H1 (cell line): ENCODE data around the gene OTUD3. TPM values are rescaled to one million over a fixed set of nuclear protein-coding genes. Genes with fewer than 3 reads are reported as not detected.

Source experiments
- CTCF ChIA-PET: fragments of 300-600 bp; sonication (Branson Sonifier 250); formaldehyde crosslinking; loops from one replicate; lab custom pipeline; 2021; ENCODE audit not compliant: partially characterized antibody; lab: Charles Lee
- POLR2A ChIA-PET: fragments of 300-600 bp; sonication (Branson Sonifier 250); formaldehyde crosslinking; loops from one replicate; lab custom pipeline; 2021; ENCODE audit warnings: inconsistent platforms; ENCODE audit not compliant: partially characterized antibody; lab: Charles Lee
- DNase-seq, 2 experiments: peaks; one replicate each; pipeline versions ENCODE4 v3.0.0 to v3.0.0-alpha.2; 2010 to 2022; ENCODE audit warnings: low spot score in 2 of 2, low read depth in 1 of 2, mixed read lengths in 1 of 2
- FAIRE-seq: peaks from 2 replicates; lab custom pipeline; 2011; peaks lifted over from hg19 to GRCh38; lab: Jason Lieb, UNC
- H2AFZ ChIP-seq: 2 replicates; pipeline ENCODE4 v1.8.1; 2012; ENCODE audit warnings: low read length, inconsistent platforms
- H2AK5ac ChIP-seq: 2 replicates; pipeline ENCODE4 v1.6.1; 2013; ENCODE audit warnings: low read depth, low read length
- H2BK120ac ChIP-seq: replicated peaks from 2 replicates; pipeline ENCODE3; 2013; ENCODE audit warnings: low read depth, low read length, inconsistent platforms
- H2BK12ac ChIP-seq: 2 replicates; pipeline ENCODE4 v1.6.1; 2013; ENCODE audit warnings: low read depth, low read length
- H2BK15ac ChIP-seq: 2 replicates; pipeline ENCODE4 v1.6.1; 2013; ENCODE audit warnings: low read length
- H2BK20ac ChIP-seq: 2 replicates; pipeline ENCODE4 v1.6.1; 2013; ENCODE audit warnings: low read length
- H2BK5ac ChIP-seq: 2 replicates; pipeline ENCODE4 v1.6.1; 2013; ENCODE audit warnings: low read depth, low read length
- H3K14ac ChIP-seq: 2 replicates; pipeline ENCODE4 v1.6.1; 2013; ENCODE audit warnings: inconsistent platforms; ENCODE audit not compliant: insufficient read length
- H3K18ac ChIP-seq: 2 replicates; pipeline ENCODE4 v1.6.1; 2013; ENCODE audit warnings: low read length; ENCODE audit errors: extremely low read depth
- H3K23ac ChIP-seq: 2 replicates; pipeline ENCODE4 v1.6.1; 2013; ENCODE audit warnings: inconsistent platforms; ENCODE audit not compliant: insufficient read length
- H3K23me2 ChIP-seq: 2 replicates; pipeline ENCODE4 v1.6.1; 2013; ENCODE audit warnings: low read depth, low read length
- H3K27ac ChIP-seq: 2 replicates; pipeline ENCODE4 v1.6.1; 2011; ENCODE audit warnings: low read depth, low read length, inconsistent platforms
- H3K27me3 ChIP-seq, 4 experiments: replicated peaks in 1 of 4; 1 replicate in 1 of 4; 2 replicates in 3 of 4; pipeline versions ENCODE4 v1.6.1 to v1.8.1; 2011 to 2013; ENCODE audit warnings: low read length in 3 of 4, mild to moderate bottlenecking in 3 of 4, inconsistent platforms in 2 of 4, mixed read lengths in 2 of 4, moderate library complexity in 1 of 4; ENCODE audit not compliant: control insufficient read depth in 3 of 4, insufficient read depth in 3 of 4; ENCODE audit errors: extremely low read depth in 1 of 4
- H3K36me3 ChIP-seq, 4 experiments: 2 replicates each; pipeline versions ENCODE4 v1.6.1 to v1.8.1; 2011 to 2013; ENCODE audit warnings: mild to moderate bottlenecking in 4 of 4, low read length in 3 of 4, moderate library complexity in 2 of 4, control low read depth in 1 of 4, inconsistent platforms in 1 of 4; ENCODE audit not compliant: insufficient read depth in 4 of 4, control insufficient read depth in 2 of 4
- H3K4ac ChIP-seq: replicated peaks from 2 replicates; pipeline ENCODE3; 2013; ENCODE audit warnings: low read length, low read depth, mixed read lengths, inconsistent platforms; ENCODE audit not compliant: insufficient read length
- H3K4me1 ChIP-seq, 4 experiments: replicated peaks in 1 of 4; 1 replicate in 1 of 4; 2 replicates in 3 of 4; pipeline versions ENCODE4 v1.6.1 to v1.8.1; 2011 to 2013; ENCODE audit warnings: low read length in 3 of 4, inconsistent platforms in 2 of 4, mixed read lengths in 1 of 4; ENCODE audit not compliant: insufficient read depth in 4 of 4, control insufficient read depth in 3 of 4
- H3K4me2 ChIP-seq, 2 experiments: 2 replicates each; pipeline versions ENCODE4 v1.6.1 to v1.8.1; 2011 to 2013; ENCODE audit warnings: low read depth in 2 of 2, low read length in 2 of 2, control low read depth in 1 of 2, inconsistent platforms in 1 of 2, mild to moderate bottlenecking in 1 of 2; ENCODE audit not compliant: insufficient read depth in 1 of 2
- H3K4me3 ChIP-seq, 4 experiments: fragments of 200-600, 300-600 bp in 1 of 4; sonication (generic), shearing (Covaris generic), sonication (Bioruptor Twin) in 1 of 4; 2 replicates each; pipeline versions ENCODE4 v1.5.1 to v1.8.1; 2011 to 2016; ENCODE audit warnings: low read length in 4 of 4, low read depth in 3 of 4, control low read depth in 2 of 4, inconsistent platforms in 2 of 4, mild to moderate bottlenecking in 2 of 4, mixed read lengths in 1 of 4, moderate library complexity in 1 of 4; ENCODE audit not compliant: insufficient read depth in 2 of 4; ENCODE audit errors: extremely low read depth in 1 of 4
- H3K56ac ChIP-seq: replicated peaks from 2 replicates; pipeline ENCODE3; 2013; ENCODE audit warnings: low read depth, mild to moderate bottlenecking, mixed read lengths, low read length, inconsistent platforms; ENCODE audit not compliant: insufficient read length
- H3K79me1 ChIP-seq: 2 replicates; pipeline ENCODE4 v1.6.1; 2013; ENCODE audit warnings: low read depth, low read length, control low read depth
- H3K79me2 ChIP-seq, 2 experiments: 2 replicates each; pipeline versions ENCODE4 v1.6.1 to v1.8.1; 2012 to 2013; ENCODE audit warnings: low read length in 2 of 2, mild to moderate bottlenecking in 2 of 2, inconsistent platforms in 1 of 2; ENCODE audit not compliant: insufficient read depth in 2 of 2, control insufficient read depth in 1 of 2
- H3K9ac ChIP-seq, 4 experiments: replicated peaks in 1 of 4; 1 replicate in 1 of 4; 2 replicates in 3 of 4; pipeline versions ENCODE4 v1.6.1 to v1.8.1; 2011 to 2013; ENCODE audit warnings: low read depth in 3 of 4, low read length in 3 of 4, control low read depth in 2 of 4, mild to moderate bottlenecking in 2 of 4, moderate library complexity in 2 of 4, inconsistent platforms in 1 of 4; ENCODE audit errors: extremely low read depth in 1 of 4
- H3K9me3 ChIP-seq, 2 experiments: 2 replicates each; pipeline versions ENCODE4 v1.6.1 to v1.8.1; 2012 to 2013; ENCODE audit warnings: mild to moderate bottlenecking in 2 of 2, moderate library complexity in 2 of 2, control low read depth in 1 of 2, inconsistent platforms in 1 of 2, low read depth in 1 of 2, low read length in 1 of 2, mixed read lengths in 1 of 2; ENCODE audit not compliant: insufficient read depth in 2 of 2
- H4K20me1 ChIP-seq, 2 experiments: replicated peaks in 1 of 2; 2 replicates each; pipeline versions ENCODE3 to v1.8.1; 2011 to 2013; ENCODE audit warnings: inconsistent platforms in 2 of 2, low read length in 2 of 2, mild to moderate bottlenecking in 1 of 2; ENCODE audit not compliant: insufficient read depth in 2 of 2, control insufficient read depth in 1 of 2
- H4K5ac ChIP-seq: 2 replicates; pipeline ENCODE4 v1.6.1; 2013; ENCODE audit warnings: low read length, low read depth, mixed read lengths, inconsistent platforms; ENCODE audit not compliant: insufficient read length
- H4K8ac ChIP-seq: 2 replicates; pipeline ENCODE4 v1.8.0; 2013; ENCODE audit warnings: mild to moderate bottlenecking, moderate library complexity, low read length, inconsistent platforms; ENCODE audit not compliant: insufficient read depth; ENCODE audit errors: extremely low read depth
- H4K91ac ChIP-seq: replicated peaks from 2 replicates; pipeline ENCODE3; 2013; ENCODE audit warnings: low read length, mixed read lengths, inconsistent platforms; ENCODE audit not compliant: insufficient read length
- BCL11A ChIP-seq, 2 experiments: IDR thresholded peaks; one replicate each; pipeline ENCODE4 v1.6.1; 2011; ENCODE audit warnings: low read depth in 2 of 2, low read length in 2 of 2, mild to moderate bottlenecking in 2 of 2
- CTBP2 ChIP-seq: IDR thresholded peaks from 2 replicates; pipeline ENCODE4 v1.7.0; 2011; ENCODE audit warnings: borderline replicate concordance, mild to moderate bottlenecking, moderate library complexity, mixed read lengths, low read length; ENCODE audit not compliant: insufficient read depth, insufficient read length
- FOSL1 ChIP-seq: IDR thresholded peaks from 2 replicates; pipeline ENCODE4 v1.6.1; 2011; ENCODE audit warnings: mild to moderate bottlenecking, low read depth, low read length, moderate library complexity; ENCODE audit not compliant: insufficient read depth
- GABPA ChIP-seq: IDR thresholded peaks from 2 replicates; pipeline ENCODE4 v1.6.1; 2011; ENCODE audit warnings: mild to moderate bottlenecking, low read length, moderate library complexity, borderline replicate concordance; ENCODE audit not compliant: insufficient read depth
- KDM4A ChIP-seq: IDR thresholded peaks from one replicate; pipeline ENCODE4 v1.7.1; 2012; ENCODE audit warnings: low read depth, mild to moderate bottlenecking, moderate library complexity, low read length, inconsistent platforms; ENCODE audit not compliant: severe bottlenecking
- POLR2A ChIP-seq, 2 experiments: IDR thresholded peaks; 1 replicate in 1 of 2; 2 replicates in 1 of 2; pipeline ENCODE4 v1.6.1; 2011; ENCODE audit warnings: low read depth in 2 of 2, low read length in 2 of 2, mild to moderate bottlenecking in 2 of 2; ENCODE audit errors: control extremely low read depth in 1 of 2
- RFX5 ChIP-seq: IDR thresholded peaks from 2 replicates; pipeline ENCODE4 v1.6.1; 2011; ENCODE audit warnings: low read depth, low read length, improper control_type of control experiment, borderline replicate concordance
- ZNF274 ChIP-seq: IDR thresholded peaks from 2 replicates; pipeline ENCODE4 v1.7.0; 2012; ENCODE audit warnings: low read length, borderline replicate concordance; ENCODE audit errors: extremely low read depth
- WGBS, 2 experiments: shearing (Covaris generic) in 1 of 2; methylation state at CpG; one replicate each; pipeline versions ENCODE4 v1.1.6 to v1.1.7; 2013 to 2015; ENCODE audit warnings: low lambda C conversion rate in 2 of 2, mixed read lengths in 2 of 2, inconsistent platforms in 1 of 2, low coverage in 1 of 2, missing lambda C conversion rate in 1 of 2; ENCODE audit not compliant: insufficient replicate concordance in 2 of 2, insufficient coverage in 1 of 2, insufficient read length in 1 of 2; ENCODE audit errors: extremely low coverage in 1 of 2, missing lambda C conversion rate in 1 of 2; 5-methylcytosine and 5-hydroxymethylcytosine counted together
- polyA plus RNA-seq, 7 experiments: library from polyadenylated mRNA; depleted of rRNA in 3 of 7; stranded (reverse) in 5 of 7; unstranded in 2 of 7; fragments of >200 nt in 5 of 7; fragments of 200-250 nt in 2 of 7; gene quantifications; 1 replicate in 5 of 7; 2 replicates in 1 of 7; 4 replicates in 1 of 7; pipeline versions ENCODE4 v1.2.1 to v1.2.3, GENCODE V29; 2011 to 2013; ENCODE audit warnings: missing spikeins in 2 of 7, mixed read lengths in 2 of 7
- total RNA-seq: library from RNA; stranded (reverse); fragmentation: NEBNext Ultra II Directional; extraction: Animal tissue kit (Norgen Biotek cat#: 25700); gene quantifications from 2 replicates; pipeline ENCODE4 v1.2.1, GENCODE V29; 2021
- TF ChIP-seq, protein P1 (sequence below): IDR thresholded peaks from 2 replicates; pipeline ENCODE4 v1.6.1; 2011; ENCODE audit warnings: low read depth, mild to moderate bottlenecking, low read length; ENCODE audit not compliant: insufficient read depth

Gene OTUD3
- total and polyA plus RNA-seq, 2 of the 8 experiments (the other 6 are each of a cell fraction or from before 2014, with no cell fraction given) = 6.3 to 11.9 TPM

DNA sequence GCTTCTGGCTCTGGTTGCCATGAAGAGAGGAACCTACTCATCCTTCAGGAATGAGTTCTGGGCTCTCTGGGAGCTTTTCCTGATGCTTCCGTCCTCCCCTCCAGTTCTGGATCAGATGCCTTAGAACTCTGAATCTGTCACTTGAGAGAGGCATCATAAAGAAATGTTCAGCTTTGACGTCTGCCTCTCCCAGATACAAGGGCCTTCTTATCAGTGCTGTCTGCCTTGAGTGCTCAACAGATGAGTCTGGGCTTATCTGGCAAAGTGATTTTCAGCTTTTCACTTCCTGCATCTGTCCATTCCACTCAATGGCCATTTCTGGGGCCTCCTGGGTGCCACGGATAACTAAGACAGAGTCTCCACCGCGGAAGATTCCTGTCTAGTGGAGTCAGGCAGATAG, 12.3 kb upstream of the OTUD3 start:
- TF ChIP-seq KDM4A (no peak), POLR2A (IDR thresholded peaks at IDR 0.05; ENCODE audit: control extremely low read depth in 1 of 2, low read depth in 2 of 2, low read length in 2 of 2) (no peak), RFX5 (no peak), CTBP2 (no peak), GABPA (no peak), ZNF274 (no peak), FOSL1 (no peak), BCL11A (IDR thresholded peaks at IDR 0.05; ENCODE audit: low read depth in 2 of 2, low read length in 2 of 2) (no peak)
- TF ChIP-seq, protein P1, sequence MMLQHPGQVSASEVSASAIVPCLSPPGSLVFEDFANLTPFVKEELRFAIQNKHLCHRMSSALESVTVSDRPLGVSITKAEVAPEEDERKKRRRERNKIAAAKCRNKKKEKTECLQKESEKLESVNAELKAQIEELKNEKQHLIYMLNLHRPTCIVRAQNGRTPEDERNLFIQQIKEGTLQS = no peak
- CTCF ChIA-PET = interaction anchor here (0.6 to 1.4 kb wide), 3 partner anchors 12 to 1189 kb away, joined by 3 to 7 read pairs (median 4); partner anchors contain the start of gene OTUD3

More for the DNA sequence above, 12.3 kb upstream of the OTUD3 start:
- H2BK5ac ChIP-seq = no peak overlapping the region
- no peak for DNase-seq
- H3K23me2 ChIP-seq = no peaks in the 10 kb centered on the region; the same call in 1 of the 2 replicates
- H2AK5ac ChIP-seq = no peak overlapping the region
- no peak overlapping the region for H2BK20ac ChIP-seq
- no peaks in the 10 kb centered on the region for H3K36me3 ChIP-seq
- H4K5ac ChIP-seq = no peak overlapping the region
- WGBS, 2 experiments = 80% methylated on average over 5 of the region's 5 CpGs; no CpG with 5 or more reads in 1 of the 2 experiments
- H3K79me2 ChIP-seq = no peaks in the 10 kb centered on the region
- H4K8ac ChIP-seq = no peak overlapping the region
- no peak overlapping the region for H3K27ac ChIP-seq
- no peak overlapping the region for H2AFZ ChIP-seq
- H2BK120ac ChIP-seq = no peak overlapping the region
- no peak overlapping the region for H4K91ac ChIP-seq
- 0 out of 7 replicates have a peak, but pooled peaks cover 0 to 2% (median 0%) of the 10 kb centered on the region in 4 experiments for H3K27me3 ChIP-seq
- H3K9ac ChIP-seq = no peak overlapping the region
- no peak overlapping the region for H3K4me2 ChIP-seq
- no peak overlapping the region for H3K4ac ChIP-seq
- H3K18ac ChIP-seq = no peak overlapping the region
- H3K79me1 ChIP-seq = no peaks in the 10 kb centered on the region
- H2BK15ac ChIP-seq = no peak overlapping the region
- H3K9me3 ChIP-seq = no peaks in the 10 kb centered on the region
- H3K23ac ChIP-seq = no peak overlapping the region
- FAIRE-seq = no peak
- no peak overlapping the region for H3K4me3 ChIP-seq
- POLR2A ChIA-PET = interaction anchor here (0.8 to 1.0 kb wide), 2 partner anchors 8 to 12 kb away, joined by 4 to 6 read pairs; partner anchors contain the start of gene OTUD3
- H4K20me1 ChIP-seq = no peaks in the 10 kb centered on the region
- H3K14ac ChIP-seq = no peak overlapping the region
- H3K4me1 ChIP-seq = no peaks in the 10 kb centered on the region
- H3K56ac ChIP-seq = no peak overlapping the region
- no peak overlapping the region for H2BK12ac ChIP-seq
